CD14-positive monocyte (primary cell): ENCODE results near the gene DCLK3. TPM values are rescaled to one million over a fixed set of nuclear protein-coding genes. Genes with fewer than 3 reads are reported as not detected.

Source experiments
- DNase-seq, 3 donors: peaks; one replicate each; pipeline ENCODE4 v3.0.0-alpha.2; 2011 to 2022
- H2AFZ ChIP-seq: 2 replicates; pipeline ENCODE4 v1.6.0; 2012; ENCODE audit warnings: mild to moderate bottlenecking, low read depth, low read length, inconsistent platforms; ENCODE audit not compliant: insufficient read depth, poor library complexity, severe bottlenecking
- H3K27ac ChIP-seq, 2 donors: 1 replicate in 1 of 2; 2 replicates in 1 of 2; pipeline ENCODE4 v1.5.1; 2012 to 2013; ENCODE audit warnings: low read length in 2 of 2, control low read depth in 1 of 2, inconsistent platforms in 1 of 2, low read depth in 1 of 2, mild to moderate bottlenecking in 1 of 2
- H3K27me3 ChIP-seq, 2 donors: one replicate each; pipeline versions ENCODE4 v1.6.0 to v1.6.1; 2011 to 2013; ENCODE audit warnings: low read length in 2 of 2; ENCODE audit not compliant: control insufficient read depth in 2 of 2, insufficient read depth in 2 of 2
- H3K36me3 ChIP-seq, 2 donors: replicated peaks in 1 of 2; 1 replicate in 1 of 2; 2 replicates in 1 of 2; pipeline versions ENCODE4 v1.5.1 to v1.6.1; 2012 to 2013; ENCODE audit warnings: low read length in 2 of 2, control low read depth in 1 of 2, inconsistent platforms in 1 of 2, mild to moderate bottlenecking in 1 of 2; ENCODE audit not compliant: insufficient read depth in 2 of 2, control insufficient read depth in 1 of 2
- H3K4me1 ChIP-seq, 2 donors: 1 replicate in 1 of 2; 2 replicates in 1 of 2; pipeline versions ENCODE4 v1.5.1 to v1.6.1; 2012 to 2013; ENCODE audit warnings: low read length in 2 of 2, control low read depth in 1 of 2, inconsistent platforms in 1 of 2, mild to moderate bottlenecking in 1 of 2, moderate library complexity in 1 of 2; ENCODE audit not compliant: insufficient read depth in 2 of 2, control insufficient read depth in 1 of 2
- H3K4me2 ChIP-seq: replicated peaks from 2 replicates; pipeline ENCODE3; 2012; ENCODE audit warnings: low read length, moderate library complexity, mild to moderate bottlenecking; ENCODE audit not compliant: poor library complexity, severe bottlenecking; ENCODE audit errors: extremely low read depth
- H3K4me3 ChIP-seq, 3 experiments: fragments of 200-600 bp in 1 of 3; sonication (generic) in 1 of 3; replicated peaks in 1 of 3; 1 replicate in 2 of 3; 2 replicates in 1 of 3; pipeline ENCODE4 v1.5.1; 2011 to 2013; ENCODE audit warnings: low read length in 3 of 3, mild to moderate bottlenecking in 3 of 3, control low read depth in 2 of 3, low read depth in 2 of 3, inconsistent platforms in 1 of 3, moderate library complexity in 1 of 3
- H3K79me2 ChIP-seq: 2 replicates; pipeline ENCODE4 v1.6.0; 2012; ENCODE audit warnings: mild to moderate bottlenecking, control low read depth, inconsistent platforms, low read length, moderate library complexity; ENCODE audit not compliant: insufficient read depth
- H3K9ac ChIP-seq: 2 replicates; pipeline ENCODE4 v1.6.0; 2017; ENCODE audit warnings: low read length, mild to moderate bottlenecking; ENCODE audit not compliant: insufficient read depth, poor library complexity, severe bottlenecking
- H3K9me3 ChIP-seq, 2 donors: replicated peaks in 1 of 2; 1 replicate in 1 of 2; 2 replicates in 1 of 2; pipeline versions ENCODE4 v1.5.1 to v1.6.1; 2012 to 2013; ENCODE audit warnings: low read length in 2 of 2, control low read depth in 1 of 2; ENCODE audit not compliant: control insufficient read depth in 1 of 2, insufficient read depth in 1 of 2
- H4K20me1 ChIP-seq: 2 replicates; pipeline ENCODE4 v1.6.0; 2012; ENCODE audit warnings: mild to moderate bottlenecking, low read length, control low read depth, moderate library complexity; ENCODE audit not compliant: insufficient read depth
- H3K27ac Mint-ChIP-seq, 7 donors: one replicate each; pipeline ENCODE4 v1.8.0; 2020; ENCODE audit warnings: mild to moderate bottlenecking in 7 of 7, mixed read lengths in 7 of 7, moderate library complexity in 6 of 7, inconsistent platforms in 2 of 7
- H3K27me3 Mint-ChIP-seq, 3 donors: one replicate each; pipeline ENCODE4 v1.8.0; 2021 to 2022; ENCODE audit warnings: low read depth in 3 of 3, mild to moderate bottlenecking in 3 of 3, mixed read lengths in 3 of 3, moderate library complexity in 3 of 3, inconsistent platforms in 1 of 3
- H3K36me3 Mint-ChIP-seq, 2 donors: one replicate each; pipeline ENCODE4 v1.8.0; 2020; ENCODE audit warnings: mixed read lengths in 2 of 2, inconsistent platforms in 1 of 2, mild to moderate bottlenecking in 1 of 2
- H3K4me1 Mint-ChIP-seq: one replicate; pipeline ENCODE4 v1.8.0; 2020; ENCODE audit warnings: mild to moderate bottlenecking, mixed read lengths
- H3K4me3 Mint-ChIP-seq, 2 donors: one replicate each; pipeline ENCODE4 v1.8.0; 2020; ENCODE audit warnings: mild to moderate bottlenecking in 2 of 2, mixed read lengths in 2 of 2, moderate library complexity in 1 of 2
- H3K9me3 Mint-ChIP-seq, 7 donors: one replicate each; pipeline ENCODE4 v1.8.0; 2020 to 2022; ENCODE audit warnings: mixed read lengths in 7 of 7, mild to moderate bottlenecking in 6 of 7, moderate library complexity in 6 of 7, inconsistent platforms in 2 of 7
- CTCF ChIP-seq: fragments of 200-600 bp; IDR thresholded peaks from one replicate; pipeline ENCODE4 v1.8.0; 2022; ENCODE audit warnings: antibody characterized with exemption, mild to moderate bottlenecking
- WGBS: methylation state at CpG from one replicate; pipeline ENCODE4 v1.1.5; 2013; ENCODE audit warnings: missing lambda C conversion rate; ENCODE audit not compliant: insufficient coverage; 5-methylcytosine and 5-hydroxymethylcytosine counted together
- intact Hi-C, 2 donors: fragments of 100-400 bp; cut with micrococcal nuclease; formaldehyde crosslinking; loops; one replicate each; pipeline versions ENCODE4 v1.15.0 to v1.15.1; 2023
- polyA plus RNA-seq, 3 donors: library from polyadenylated mRNA; depleted of rRNA in 1 of 3; unstranded in 2 of 3; stranded (reverse) in 1 of 3; fragments of 300-500 nt in 2 of 3; fragments of >200 nt in 1 of 3; fragmentation: Illumina TruSeq in 2 of 3; gene quantifications; 1 replicate in 2 of 3; 2 replicates in 1 of 3; pipeline ENCODE4 v1.2.3, GENCODE V29; 2012 to 2021

Gene DCLK3
- polyA plus RNA-seq, 3 donors, result not detected

DNA sequence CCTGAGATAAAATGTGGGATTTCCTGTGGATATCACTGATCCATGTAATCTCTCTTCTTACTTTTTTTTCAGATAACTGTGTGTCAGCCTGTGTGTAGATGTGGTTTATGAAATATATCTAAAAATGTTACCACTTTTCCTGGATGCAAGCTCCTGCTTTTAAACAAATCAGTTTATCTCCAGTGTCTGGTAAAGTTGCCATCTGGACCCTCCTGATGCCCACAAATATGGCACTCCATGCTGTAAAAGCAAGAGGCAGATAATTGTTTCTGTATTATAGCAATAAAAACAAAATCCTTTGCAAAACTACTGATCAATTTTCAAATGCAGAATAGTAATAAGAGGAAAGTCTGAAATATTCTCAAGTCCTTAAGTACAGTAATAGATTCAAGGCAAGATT lies 7.6 kb upstream of the DCLK3 start:
- H3K9me3 Mint-ChIP-seq, result peaks cover 0 to 3% (median 0%) of the 10 kb centered on the region in 7 donors

DNA sequence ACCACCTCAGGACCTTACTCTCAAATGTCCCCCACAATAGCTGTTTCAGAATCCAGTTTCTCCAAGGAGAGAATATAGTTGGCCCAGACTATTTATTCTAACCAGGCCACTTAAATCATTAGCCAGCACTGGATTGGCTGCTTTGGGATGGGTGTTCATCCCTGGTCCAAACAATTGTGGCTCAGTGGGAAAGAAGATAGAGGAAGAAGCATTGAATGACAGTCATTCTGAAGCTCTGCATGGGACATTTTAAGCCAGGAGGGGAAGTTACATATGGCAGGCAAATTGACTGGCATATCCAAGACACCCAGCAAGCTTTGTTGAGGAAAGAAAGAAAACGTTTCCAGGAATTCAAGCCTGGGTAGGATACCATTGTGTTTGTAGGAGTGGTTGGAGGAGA lies 5.6 kb upstream of the DCLK3 start:
- Histone ChIP-seq H3K9ac (no peak overlapping the region), H2AFZ (no peak overlapping the region), H3K4me1 (no peaks in the 10 kb centered on the region), H4K20me1 (no peaks in the 10 kb centered on the region), H3K79me2 (no peaks in the 10 kb centered on the region), H3K9me3 (no peaks in the 10 kb centered on the region), H3K27me3 (peaks cover 26 to 35% of the 10 kb centered on the region in 2 donors), H3K4me3 (no peak overlapping the region), H3K27ac (no peak overlapping the region), H3K4me2 (no peak overlapping the region), H3K36me3 (no peaks in the 10 kb centered on the region)
- Mint-ChIP-seq H3K36me3 (no peaks in the 10 kb centered on the region), H3K9me3 (peaks cover 0 to 5% (median 3%) of the 10 kb centered on the region in 7 donors), H3K4me3 (no peak overlapping the region), H3K27me3 (peaks cover 29 to 41% (median 35%) of the 10 kb centered on the region in 3 donors), H3K4me1 (no peaks in the 10 kb centered on the region), H3K27ac (peak overlapping the region in 1 of 7 donors; percentile 21)
- TF ChIP-seq CTCF, result no peak
- intact Hi-C loops, result no loop called here
- 100% methylated on average over 1 of the region's 1 CpG for WGBS
- DNase-seq, result no peak

More for the DNA sequence above, 7.6 kb upstream of the DCLK3 start:
- Histone ChIP-seq H3K4me2 (no peak overlapping the region), H3K9ac (no peak overlapping the region), H3K36me3 (no peaks in the 10 kb centered on the region), H3K4me1 (peaks cover 0 to 10% of the 10 kb centered on the region in 2 donors), H3K27ac (no peak overlapping the region), H4K20me1 (no peaks in the 10 kb centered on the region), H3K4me3 (no peak overlapping the region), H2AFZ (no peak overlapping the region), H3K27me3 (peaks cover 6 to 15% of the 10 kb centered on the region in 2 donors), H3K9me3 (no peaks in the 10 kb centered on the region), H3K79me2 (no peaks in the 10 kb centered on the region)
- no peaks in the 10 kb centered on the region for H3K36me3 Mint-ChIP-seq
- TF ChIP-seq CTCF, result no peak
- H3K27ac Mint-ChIP-seq, result no peak overlapping the region
- intact Hi-C loops, result no loop called here
- H3K4me3 Mint-ChIP-seq, result no peak overlapping the region
- no peak for DNase-seq
- peaks cover 15 to 26% (median 17%) of the 10 kb centered on the region in 3 donors for H3K27me3 Mint-ChIP-seq
- peaks cover 12% of the 10 kb centered on the region for H3K4me1 Mint-ChIP-seq
